Measurements from ENCODE around the gene LRGUK. TPM values are rescaled to one million over a fixed set of nuclear protein-coding genes. Genes with fewer than 3 reads are reported as not detected.

Gene LRGUK
- total RNA-seq, 2 donors from 2014 or later = 0.79 to 0.95 TPM

DNA sequence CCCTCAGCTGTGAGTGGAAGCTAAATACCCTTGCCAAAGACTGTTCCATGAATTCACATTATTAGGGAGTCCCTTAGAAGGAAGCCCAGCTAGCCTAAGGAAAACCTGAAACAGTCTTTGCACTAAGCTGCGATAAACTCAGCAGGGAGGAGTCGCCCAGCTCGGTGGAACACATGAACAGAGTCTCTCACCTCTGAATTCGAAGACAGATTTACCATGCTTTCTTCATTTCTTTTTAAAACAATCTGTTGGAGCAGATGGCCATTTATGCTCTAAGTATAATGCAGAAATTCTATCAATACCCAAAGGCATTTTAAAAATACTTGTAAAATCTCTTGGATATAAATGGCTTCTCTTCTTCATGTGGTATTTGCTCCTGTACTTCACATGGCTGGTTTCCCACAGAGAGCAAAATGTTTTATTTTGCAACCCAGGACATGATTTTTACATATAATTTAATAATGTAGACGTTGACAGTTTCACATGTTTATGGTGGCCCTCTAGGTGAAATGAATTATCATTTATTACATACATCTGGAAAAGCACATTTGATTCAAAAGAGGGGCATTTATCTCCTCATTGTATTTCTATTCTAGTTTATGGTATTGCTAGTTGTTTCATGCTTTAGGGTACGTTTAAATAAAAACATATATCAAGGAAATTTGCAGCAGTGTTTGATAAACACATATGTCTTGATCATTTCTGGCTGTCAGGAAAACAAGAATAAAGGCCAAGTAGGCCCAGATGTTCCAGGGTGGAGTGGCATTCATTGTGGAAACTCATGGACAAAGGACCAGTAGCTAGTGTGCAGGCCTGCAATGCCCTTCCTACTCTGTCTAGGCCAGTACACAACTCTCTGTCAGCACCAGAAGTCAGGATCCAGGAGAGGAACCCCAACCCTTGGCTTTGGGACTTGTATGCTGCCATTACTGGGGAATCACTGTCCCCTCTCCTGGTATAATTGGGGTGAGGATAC, 52.2 kb downstream of the LRGUK start:
- intact Hi-C loops (cut with DNase I) = no loop called here
- no peak for DNase-seq (ENCODE audit: low spot score)

DNA sequence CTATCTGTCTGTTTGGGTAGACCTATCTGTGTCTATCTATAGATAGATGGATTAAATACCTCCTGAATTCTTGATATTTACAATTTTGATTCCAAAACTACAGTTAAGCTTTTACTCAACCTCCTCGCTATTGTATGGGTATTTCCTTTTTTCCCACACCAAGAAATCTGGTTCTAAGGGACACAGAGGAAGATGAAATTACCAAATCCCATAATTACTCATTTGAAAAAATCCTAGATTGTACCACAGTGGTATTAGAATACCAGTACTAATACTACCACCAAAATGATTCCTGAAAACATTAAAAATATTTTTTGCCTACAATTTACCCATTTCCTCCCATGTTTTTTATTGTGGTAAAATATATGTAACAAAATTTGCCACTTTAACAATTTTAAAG, 53.2 kb downstream of the LRGUK start:
- DNase-seq (ENCODE audit: low spot score) = no peak
- intact Hi-C loops (cut with DNase I) = no loop called here

DNA sequence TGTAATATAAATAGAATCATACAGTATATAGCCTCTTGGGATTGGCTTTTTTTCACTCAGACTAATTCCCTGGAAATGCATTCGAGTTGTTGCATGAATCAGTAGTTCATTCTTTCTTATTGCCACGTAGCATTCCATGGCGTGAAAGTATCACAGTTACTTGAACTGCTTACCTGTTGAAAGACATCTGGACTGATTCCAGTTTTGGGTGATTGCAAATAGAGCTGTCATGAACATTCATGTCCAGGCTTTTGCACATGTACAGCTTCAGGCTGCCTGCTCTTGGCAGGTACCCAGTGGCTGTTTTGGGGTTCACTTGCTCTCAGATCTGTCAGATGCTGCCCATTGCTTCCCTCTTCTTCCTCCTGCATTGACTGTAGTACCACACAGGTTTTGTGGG, 54.9 kb downstream of the LRGUK start:
- no peak for DNase-seq (ENCODE audit: low spot score)
- intact Hi-C loops (cut with DNase I) = no loop called here

DNA sequence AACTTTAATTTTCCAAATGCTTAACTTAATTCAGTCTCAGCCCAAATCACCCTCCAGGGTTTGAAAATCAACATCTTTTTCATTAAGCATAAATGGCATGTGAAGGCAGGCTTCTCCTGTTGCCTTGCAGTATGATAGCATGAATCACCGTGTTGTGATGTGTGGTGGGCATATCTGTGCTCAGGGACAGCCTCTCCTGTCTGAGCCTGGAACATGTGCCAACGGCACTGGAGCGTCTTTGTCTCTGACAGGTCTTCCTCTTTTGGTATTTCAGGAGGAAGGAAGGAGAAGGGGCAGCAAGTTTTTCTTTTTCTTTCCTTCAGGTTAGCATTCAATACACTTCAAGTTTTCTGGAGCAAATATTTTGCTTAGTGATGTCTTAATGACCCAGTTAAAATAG, 57.6 kb downstream of the LRGUK start:
- intact Hi-C loops (cut with DNase I) = no loop called here
- DNase-seq (ENCODE audit: low spot score) = no peak

DNA sequence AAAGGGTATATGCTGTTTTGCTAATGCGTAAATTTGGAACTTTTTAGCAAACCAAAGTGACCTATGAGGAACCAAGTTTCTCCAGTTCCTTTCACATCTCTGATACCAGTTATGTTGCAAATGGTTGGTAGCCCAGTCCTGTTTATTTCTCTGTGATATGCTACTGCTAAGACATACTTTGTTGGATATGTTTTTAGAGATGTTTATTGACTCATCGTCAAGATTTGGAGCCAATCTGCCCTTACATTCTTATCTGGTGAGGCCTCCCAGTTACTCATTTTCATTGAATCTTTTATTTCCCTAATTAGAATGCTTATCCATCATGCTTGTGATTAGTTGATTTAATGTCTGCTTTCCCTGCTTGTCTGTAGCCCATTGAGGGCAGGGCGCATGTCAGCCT, 58.9 kb downstream of the LRGUK start:
- intact Hi-C loops (cut with DNase I) = no loop called here
- no peak for DNase-seq (ENCODE audit: low spot score)

DNA sequence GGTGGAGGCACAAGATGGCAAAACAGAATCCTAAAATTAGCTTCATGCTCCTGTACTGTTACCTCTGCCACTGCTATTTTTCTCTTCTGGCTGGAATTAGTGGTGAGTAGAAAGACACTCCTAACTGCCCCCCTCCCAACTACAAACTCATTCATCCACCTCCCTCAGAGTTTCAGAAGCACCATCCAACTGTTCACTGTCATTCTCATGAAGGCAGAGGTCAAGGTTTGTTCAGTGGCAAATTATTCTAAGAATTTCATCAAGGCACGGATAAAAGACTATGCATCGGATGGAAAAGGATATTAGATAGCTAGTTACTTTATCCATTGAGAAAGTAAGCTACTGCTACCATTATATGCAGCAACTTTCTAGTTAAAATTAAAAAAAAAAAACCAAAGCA, 59.7 kb downstream of the LRGUK start:
- intact Hi-C loops (cut with DNase I) = no loop called here

DNA sequence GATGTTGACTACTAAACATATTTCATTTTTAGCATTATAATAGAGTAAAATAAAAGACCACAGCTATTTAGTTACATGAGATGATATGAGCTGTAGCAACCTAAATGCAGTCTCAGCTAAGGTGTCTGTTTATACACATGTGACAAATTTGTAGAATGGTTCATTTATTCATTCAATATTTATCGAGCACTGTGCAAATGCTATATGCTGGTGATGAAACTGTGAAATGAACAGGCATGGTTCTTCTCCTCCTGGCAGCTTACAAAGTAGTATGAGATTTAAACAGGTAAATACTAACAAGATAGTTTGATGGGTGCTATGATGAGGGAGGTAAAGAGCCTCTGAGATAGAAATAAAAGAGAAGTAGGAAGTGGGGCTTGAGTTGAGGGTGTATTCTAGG, 60.8 kb downstream of the LRGUK start:
- intact Hi-C loops (cut with DNase I) = no loop called here
- DNase-seq (ENCODE audit: low spot score) = no peak

More for the DNA sequence above, 59.7 kb downstream of the LRGUK start:
- no peak for DNase-seq (ENCODE audit: low spot score)

DNA sequence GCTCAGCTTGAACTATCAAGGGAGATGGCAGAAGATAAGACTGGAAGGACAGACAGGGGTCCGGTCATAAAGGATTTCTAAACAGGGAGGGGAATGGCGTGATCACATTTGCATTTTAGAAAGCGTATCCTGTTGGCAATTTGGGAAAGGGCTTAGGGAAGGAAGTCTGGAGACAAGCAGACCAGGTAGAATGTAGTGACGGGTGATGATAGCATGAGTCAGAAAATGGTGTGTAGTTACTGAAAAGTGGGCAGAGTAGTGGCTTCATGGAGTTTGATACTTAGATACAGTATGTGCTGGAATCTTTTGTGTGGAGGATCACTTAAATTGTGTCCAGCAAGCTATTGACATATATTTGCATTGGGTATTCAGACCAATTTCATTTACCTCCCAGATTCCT, 61.2 kb downstream of the LRGUK start:
- no peak for DNase-seq (ENCODE audit: low spot score)
- intact Hi-C loops (cut with DNase I) = no loop called here

DNA sequence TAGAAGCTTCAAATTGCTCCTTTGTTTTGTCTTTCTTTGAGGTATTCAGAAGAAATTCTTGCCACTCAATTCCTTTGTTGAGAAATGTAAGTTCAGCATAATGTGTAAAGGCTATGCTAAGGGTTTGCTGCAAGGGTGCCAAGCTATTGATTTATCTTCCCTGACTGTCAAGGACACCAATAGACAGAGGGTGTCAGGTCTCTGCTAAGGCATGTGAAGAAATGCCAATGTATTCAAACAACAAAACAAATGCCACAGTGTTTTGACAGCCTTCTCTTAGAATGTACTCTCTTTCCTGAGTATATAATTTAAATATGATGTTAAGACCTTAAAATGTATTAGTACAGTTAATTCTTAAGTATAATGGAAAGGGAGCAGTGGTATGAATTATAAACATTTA, 62.4 kb downstream of the LRGUK start:
- no peak for DNase-seq (ENCODE audit: low spot score)
- intact Hi-C loops (cut with DNase I) = no loop called here

DNA sequence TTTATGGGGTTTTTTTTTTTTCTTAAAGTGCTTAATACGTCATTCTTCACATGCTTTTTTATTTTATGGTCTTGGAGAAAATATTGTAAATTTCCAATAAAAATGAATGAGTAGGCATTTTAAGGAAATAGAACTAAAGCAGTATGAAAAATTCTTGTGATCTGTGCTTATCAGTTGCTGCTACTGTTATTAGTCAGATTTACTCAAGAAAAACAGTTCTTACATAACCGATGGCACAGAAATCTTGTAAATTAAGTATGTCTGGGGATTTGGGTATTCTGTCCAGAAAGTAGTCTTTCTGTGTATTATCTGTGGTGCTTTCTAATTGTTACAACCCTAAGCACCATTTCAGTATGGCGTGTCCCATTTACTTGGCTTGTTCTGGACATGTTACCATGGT, 64.7 kb downstream of the LRGUK start:
- intact Hi-C loops (cut with DNase I) = no loop called here

DNA sequence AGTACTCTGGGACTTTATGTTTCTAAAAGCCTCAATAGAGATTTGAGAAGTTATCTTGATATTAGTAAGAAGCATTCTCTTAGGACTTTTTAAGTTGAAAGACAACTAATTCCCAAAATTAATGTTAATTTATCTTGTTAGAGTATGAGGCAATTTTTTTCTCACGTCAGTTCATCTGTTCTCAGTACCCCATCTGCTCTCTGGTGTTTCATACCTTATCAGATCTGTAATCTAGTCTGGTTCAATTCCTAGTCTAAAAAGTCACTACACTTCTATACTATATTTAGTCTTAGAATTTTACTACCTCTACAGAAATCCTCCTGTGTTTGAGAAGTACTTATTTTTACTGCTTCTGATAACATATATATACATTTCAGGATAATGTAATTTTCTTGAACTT, 66.1 kb downstream of the LRGUK start:
- intact Hi-C loops (cut with DNase I) = no loop called here
- no peak for DNase-seq (ENCODE audit: low spot score)

More for the DNA sequence above, 64.7 kb downstream of the LRGUK start:
- no peak for DNase-seq (ENCODE audit: low spot score)

DNA sequence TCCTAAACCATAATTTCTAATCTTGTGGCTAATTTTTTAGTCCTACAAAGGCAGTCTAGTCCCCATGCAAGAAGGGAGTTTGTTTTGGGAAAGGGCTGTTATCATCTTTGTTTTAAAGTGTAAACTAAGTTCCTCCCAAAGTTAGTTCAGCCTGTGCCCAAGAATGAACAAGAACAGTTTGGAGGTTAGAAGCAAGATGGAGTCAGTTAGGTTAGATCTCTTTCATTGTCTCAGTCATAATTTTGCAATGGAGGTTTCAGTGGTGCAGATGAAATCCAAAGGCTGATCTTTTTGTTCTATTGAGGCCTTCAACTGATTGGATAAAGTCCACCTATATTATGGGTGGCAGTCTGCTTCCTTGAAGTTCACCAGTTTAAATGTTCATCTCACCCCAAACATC, 68.1 kb downstream of the LRGUK start:
- intact Hi-C loops (cut with DNase I) = no loop called here
- DNase-seq (ENCODE audit: low spot score) = no peak

DNA sequence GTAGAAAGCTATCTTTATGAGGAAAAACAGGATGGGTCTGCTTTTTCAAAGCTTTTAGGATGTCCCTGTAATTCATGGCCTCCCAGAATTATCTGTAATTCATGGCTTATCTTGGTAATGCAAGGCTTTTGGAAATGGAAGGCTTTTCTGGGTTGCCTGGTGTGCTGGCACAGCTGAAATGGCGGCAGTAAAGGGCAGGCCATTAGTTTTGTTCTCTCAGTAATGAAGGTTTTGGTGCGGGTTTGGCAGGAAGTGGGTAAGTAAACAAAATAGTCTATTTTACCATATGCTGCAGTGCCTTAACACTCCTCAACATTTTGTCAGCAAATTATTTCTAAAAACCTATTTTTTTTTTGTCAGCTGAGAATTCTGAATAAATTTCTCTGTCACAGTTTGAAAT, 69.3 kb downstream of the LRGUK start:
- no peak for DNase-seq (ENCODE audit: low spot score)
- intact Hi-C loops (cut with DNase I) = no loop called here

DNA sequence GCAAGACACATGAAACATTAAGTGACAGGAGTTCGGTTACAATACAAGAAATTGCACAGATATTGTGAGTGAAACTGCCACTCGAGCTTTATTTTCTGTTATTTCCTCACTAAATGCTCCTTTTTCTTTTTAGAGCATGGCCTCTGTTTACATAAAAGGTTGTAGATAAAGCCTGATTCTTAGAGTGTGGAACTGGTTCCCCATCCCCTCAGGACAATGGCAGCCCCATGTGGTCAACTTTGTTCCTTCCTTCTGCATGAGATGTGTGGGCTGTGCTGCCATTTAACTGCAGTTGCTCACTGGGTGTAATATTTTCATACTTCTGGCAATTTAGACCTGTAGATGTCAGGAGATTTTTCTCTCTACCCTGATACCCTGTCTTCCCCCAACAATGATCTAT, 70.2 kb downstream of the LRGUK start:
- DNase-seq (ENCODE audit: low spot score) = no peak
- intact Hi-C loops (cut with DNase I) = no loop called here

DNA sequence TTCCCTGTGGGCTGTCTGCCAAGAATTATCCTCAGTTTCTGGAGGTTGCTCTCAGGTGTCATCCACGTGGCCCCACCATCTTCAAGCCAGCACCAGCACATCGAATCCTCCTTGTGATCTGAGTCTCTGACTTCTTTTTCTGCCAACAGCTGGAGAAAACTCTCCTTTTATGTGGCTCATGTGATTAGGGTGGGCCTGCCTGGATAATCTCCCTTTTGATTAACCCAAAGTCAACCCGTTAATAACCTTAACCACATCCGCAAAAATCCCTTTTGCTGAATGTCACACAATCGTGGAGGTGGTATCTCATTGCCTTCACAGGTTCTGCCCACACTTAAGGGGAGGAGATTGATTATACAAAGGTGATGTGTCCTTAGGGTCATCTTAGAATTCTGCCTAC, 73.8 kb downstream of the LRGUK start:
- intact Hi-C loops (cut with DNase I) = no loop called here
- DNase-seq (ENCODE audit: low spot score) = no peak

DNA sequence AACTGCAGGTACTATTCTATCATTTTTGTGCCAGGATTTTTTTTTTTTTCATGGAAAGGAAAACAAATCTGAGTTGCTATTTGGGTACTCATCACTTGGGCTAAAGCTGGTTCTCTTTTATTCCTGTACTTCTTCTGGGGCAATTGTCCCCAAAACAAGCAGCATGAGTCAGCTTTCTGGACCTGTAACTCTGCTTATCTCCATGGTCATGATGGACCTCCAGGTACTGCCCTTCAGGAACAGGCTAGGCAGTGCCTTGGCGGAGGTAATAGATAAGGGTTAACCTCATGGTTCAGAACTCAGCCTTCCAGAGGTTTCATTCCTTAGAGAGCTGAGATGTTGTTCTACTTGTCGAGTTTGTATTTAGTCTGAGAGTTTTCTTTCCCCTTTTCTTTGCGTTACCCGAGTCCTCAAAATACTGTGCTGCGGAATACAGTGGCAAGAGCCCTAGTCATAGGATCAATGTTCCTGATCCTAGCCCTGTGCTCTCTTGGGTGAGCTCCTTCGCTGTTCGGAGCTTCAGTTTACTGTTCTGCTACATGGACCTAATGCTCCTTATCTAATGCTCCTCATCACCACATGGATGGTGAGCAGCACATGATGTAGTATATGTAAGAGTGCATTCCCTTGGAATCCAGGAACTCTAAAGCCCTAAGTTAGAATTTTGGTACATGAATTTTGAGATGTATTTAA, 74.6 kb downstream of the LRGUK start:
- intact Hi-C loops (cut with DNase I) = no loop called here
- no peak for DNase-seq (ENCODE audit: low spot score)

DNA sequence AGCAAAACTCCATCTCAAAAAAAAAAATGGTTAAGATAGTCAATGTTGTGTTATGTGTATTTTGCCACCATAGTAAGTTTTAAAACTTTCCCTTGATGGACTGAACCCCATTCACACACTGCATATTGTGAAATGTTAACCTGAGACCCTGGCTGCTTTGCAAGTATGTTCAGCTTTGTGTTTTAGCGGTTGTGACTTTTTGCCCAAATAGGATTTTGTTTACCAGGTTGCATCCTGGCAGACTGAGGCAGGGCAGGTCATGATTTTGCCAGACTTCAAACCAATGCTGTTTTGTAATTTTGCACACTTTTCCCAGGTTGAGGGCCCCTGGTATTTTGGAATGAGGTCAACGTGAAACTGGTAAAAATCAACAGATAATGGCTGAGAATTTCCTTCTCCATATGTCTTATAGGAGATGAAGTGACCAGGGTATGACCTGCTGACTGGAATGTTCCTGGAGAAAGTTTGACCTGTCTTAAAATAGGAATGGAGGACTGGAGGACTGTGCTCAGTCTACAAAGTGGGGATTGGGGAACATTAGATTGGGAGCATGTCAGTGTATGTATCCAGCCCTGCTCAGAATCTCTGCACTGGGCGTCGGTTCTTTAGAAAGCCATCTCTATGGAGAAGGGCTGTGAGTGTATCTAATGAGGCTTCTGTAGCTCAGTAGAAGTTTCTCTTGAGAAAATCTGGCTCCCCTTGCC, 76.2 kb downstream of the LRGUK start:
- intact Hi-C loops (cut with DNase I) = no loop called here
- DNase-seq (ENCODE audit: low spot score) = no peak

DNA sequence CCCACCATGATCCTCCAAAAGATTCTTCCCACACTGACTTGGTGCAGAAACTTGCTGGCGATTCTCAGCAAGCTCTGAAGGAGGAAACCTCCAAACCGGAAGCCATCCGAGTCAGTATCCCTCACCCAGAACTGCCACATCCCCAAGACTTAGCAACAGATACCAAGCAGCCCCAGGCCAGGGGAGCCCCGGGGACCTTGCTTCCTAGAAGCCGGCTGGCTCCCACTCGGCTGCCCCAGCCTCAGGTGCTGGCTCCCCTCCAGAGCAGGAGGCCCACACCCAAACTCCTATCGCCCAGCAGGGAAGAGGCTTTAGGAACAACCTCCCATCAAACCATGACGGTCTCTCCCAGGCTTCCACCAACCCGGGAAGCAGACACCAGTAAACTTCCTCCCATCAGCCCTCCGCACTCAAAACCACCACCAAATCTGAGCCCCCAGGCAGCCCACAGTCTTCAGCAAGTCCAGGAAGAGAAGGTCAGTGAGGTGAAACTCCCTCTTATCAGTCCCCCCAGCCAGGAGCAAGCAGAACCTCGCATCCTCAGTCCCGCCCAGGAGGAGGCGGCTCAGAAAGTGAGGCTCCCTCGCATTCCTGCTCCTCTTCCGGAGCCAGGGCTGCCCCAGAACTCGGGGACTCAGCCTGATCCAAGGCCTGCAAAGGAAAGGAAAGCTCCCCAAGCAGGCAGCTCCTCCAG, 82.3 kb downstream of the LRGUK start:
- intact Hi-C loops (cut with DNase I) = no loop called here
- no peak for DNase-seq (ENCODE audit: low spot score)

DNA sequence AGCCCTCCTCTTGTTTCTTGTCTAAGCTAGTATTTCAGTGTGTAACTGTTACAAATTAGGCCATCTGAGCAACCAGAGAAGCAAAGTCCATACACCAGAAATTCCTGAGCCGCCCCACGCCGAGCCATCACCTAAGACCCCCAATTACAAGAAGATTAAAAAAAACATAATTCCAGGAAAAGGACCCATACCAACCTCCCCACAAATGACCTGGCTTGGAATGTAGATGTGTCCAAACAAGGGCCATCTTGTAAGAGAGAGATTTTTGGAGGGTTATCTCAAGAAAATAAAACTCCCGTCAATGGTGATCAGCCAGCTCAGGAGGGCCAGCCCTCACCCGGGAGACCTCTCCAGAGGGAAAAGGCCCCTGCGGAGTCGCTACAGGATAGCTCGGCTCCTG, 83.1 kb downstream of the LRGUK start:
- DNase-seq (ENCODE audit: low spot score) = no peak
- intact Hi-C loops (cut with DNase I) = no loop called here

Data from posterior vena cava (tissue), 2 donors.